OCI-LY3 (cell line): Measurements from ENCODE around the gene BICDL1.

ENCODE experiments used
- CTCF ChIP-seq: fragments of 200-600, 300-600 bp; sonication (generic); IDR thresholded peaks from 2 replicates; pipeline ENCODE4 v1.5.1; 2014; ENCODE audit warnings: antibody characterized with exemption, low read length, low read depth
- EZH2phosphoT487 ChIP-seq: fragments of 200-600 bp; shearing (Covaris generic); IDR thresholded peaks from 2 replicates; pipeline ENCODE4 v1.6.1; 2018; ENCODE audit warnings: antibody characterized with exemption, mixed run types, low read depth

- no peak for TF ChIP-seq CTCF
- TF ChIP-seq EZH2phosphoT487, result no peak
Observed at GRCh38 chr12:120103044-120103338, 114.0 kb downstream of the BICDL1 start.
